Dedifferentiated amniotic fluid mesenchymal stem cell (primary cell): Measurements from ENCODE around the gene FRMPD4.
A peak's percentile ranks its signal among the peaks of the same experiment; 100 is the strongest.
"Not testable (repeated sequence)": the region's sequence is repeated elsewhere in the genome, so short reads cannot be mapped to it uniquely, and the experiment has no call there.

Source experiments
- DNase-seq: peaks from one replicate; pipeline ENCODE4 v3.0.0-alpha.2; 2016; ENCODE audit errors: extremely low spot score

FRMPD4 gene

DNA sequence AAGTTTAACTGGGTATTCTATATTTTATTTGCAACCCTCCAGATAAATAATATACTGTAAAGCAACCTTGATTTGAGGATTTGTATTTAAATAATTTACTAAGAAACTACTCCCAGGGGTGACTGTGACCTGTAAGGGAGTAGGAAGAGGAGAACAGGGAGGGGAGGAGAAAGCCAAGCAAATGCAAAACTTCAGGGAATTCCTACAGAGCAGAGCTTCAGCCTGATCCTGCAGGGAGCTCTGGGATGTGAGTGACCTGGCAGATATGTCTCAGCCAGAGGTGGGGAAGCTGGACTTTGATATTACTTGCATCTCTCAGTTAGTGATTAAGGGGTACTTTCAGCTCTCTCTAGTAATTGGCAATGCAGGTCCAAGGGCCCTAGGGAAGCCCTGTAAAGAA, 302.0 kb downstream of the FRMPD4 start:
- no peak for DNase-seq

GRCh38 chrX:12441381-12442128, 303.3 kb downstream of the FRMPD4 start:
- DNase-seq, result peak; percentile 87

DNA sequence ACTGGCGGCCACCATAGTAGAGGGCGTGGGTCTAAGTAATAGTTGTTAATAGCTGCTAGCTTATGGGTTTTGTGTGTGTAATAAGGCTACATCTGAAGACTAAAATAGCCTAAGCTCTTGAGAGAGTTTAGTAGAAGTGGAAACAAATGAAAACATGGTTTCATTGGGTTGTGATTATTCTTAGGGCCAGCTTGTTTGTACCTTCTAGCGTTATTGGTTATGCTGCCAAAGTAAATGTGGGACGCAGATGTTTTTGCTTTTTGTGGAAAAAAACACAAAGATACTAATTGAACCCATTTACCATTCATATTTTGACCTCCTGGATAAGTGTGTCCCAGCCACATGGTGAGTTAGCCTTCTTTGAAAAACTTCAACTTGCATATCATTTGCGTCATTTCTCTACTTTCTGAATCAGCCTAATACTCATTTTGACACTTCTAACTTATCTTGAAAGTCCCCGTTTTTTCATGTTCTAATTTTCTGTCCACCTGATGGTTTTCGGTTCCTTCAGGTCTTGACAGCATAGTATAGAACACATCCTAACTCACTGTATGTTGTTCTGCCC, 305.3 kb downstream of the FRMPD4 start:
- no peak for DNase-seq

- no peak for DNase-seq
These were observed 308.2 kb downstream of the FRMPD4 start for GRCh38 chrX:12446342-12447075.

DNA sequence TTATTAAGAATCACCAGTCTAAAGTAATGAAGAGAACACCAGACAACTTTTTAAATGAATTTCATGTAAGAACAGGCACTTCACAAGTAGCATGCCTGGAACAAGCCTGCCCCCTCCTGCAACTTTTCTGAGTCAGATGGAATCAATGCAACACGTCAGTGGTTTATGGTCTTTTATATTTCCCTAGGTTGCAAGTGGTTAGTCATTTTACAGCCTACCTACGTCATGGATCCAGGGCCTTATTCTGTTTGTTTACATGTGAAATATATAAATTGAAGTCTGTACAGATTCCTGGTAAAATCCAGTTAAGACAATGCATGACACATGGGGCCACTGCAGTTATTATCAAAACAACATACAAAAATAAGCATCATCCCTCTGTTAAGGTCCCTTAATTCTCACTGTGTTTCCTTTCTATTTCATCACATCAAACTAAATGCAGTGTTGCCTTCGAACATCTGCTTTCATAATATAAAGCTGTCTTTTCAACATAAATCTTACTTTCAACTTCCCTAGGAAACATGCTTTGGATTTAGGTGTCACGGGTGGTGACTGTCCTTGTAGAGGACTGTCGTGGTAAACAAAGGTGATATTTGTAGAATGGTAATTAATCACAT, 309.3 kb downstream of the FRMPD4 start:
- DNase-seq, result peak; percentile 75

DNA sequence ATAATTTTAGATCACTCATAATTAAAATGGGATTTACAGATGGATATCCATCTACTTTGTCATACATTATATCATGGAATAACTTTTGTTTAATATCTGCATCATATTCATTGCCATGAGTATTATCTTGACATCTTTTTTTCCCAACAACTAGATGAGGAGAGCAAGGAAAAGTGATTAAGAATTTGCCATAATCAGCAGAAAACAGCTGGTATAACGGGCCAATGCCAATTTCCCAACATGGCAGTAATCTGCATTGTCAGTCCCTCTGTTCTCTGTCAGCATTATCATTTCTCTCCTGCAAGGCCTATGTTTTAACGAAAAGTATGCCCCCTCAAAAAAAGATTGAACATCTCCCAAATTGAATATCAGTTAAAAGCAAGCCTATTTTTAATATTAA, 314.0 kb downstream of the FRMPD4 start:
- no peak for DNase-seq

GRCh38 chrX:12460929-12461328, 322.7 kb downstream of the FRMPD4 start:
- DNase-seq, result no peak

GRCh38 chrX:12463052-12463451, 324.8 kb downstream of the FRMPD4 start:
- DNase-seq, result no peak

GRCh38 chrX:12463873-12464272, 325.6 kb downstream of the FRMPD4 start:
- DNase-seq, result no peak

GRCh38 chrX:12467321-12467720, 329.0 kb downstream of the FRMPD4 start:
- DNase-seq, result no peak

DNA sequence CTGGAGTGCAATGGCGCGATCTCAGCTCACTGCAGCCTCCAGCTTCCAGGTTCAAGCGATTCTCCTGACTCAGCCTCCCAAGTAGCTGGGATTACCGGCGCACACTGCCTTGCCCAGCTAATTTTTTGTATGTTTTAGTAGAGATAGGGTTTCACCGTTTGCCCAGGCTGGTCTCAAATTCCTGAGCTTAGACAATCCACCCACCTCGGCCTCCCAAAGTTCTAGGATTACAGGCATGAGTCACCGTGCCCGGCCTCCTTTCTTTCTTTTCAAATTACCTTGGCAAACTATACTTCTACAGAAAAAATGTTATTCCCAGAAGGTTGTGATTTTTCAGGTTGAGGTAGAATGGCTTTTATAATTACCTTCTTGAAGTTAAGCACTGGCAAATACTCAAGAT, 331.0 kb downstream of the FRMPD4 start:
- no peak for DNase-seq

DNA sequence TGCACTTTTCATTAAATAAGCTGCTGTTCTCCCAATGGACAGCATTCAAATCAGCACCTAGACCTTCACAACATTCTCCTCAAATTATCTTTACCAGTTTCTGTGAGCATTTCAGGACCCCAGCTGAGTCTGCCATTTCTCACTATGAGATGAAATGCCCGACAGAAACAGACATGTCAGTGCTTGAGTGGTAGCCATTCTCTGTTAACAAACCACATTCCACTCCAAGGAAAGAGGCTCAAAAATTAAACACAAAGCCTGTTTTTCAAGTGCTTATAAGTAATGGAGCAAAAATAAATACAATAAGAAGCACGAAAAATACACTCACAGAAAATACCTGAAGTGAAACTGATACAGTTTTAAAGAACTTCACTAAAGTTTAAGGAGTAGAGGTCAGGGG, 332.8 kb downstream of the FRMPD4 start:
- no peak for DNase-seq

DNA sequence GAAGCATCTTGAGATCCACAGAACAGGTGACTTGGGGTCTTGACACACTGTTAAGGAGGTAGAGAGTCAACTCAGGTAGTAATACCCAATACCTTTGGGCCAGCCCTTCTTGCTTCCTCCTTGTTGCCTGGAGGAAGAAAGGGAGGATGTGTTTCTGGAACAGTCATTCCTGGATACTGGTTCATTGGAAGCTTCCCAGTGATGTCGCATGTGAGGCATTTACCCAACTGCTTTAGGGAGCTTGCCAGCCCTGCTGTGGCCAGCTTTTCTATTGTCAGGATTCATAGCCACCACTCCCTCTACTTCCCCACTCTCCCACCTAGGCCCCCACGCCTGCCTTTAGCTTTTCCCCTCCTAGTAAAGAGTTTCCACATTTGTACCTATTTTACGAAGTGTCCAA, 342.7 kb downstream of the FRMPD4 start:
- no peak for DNase-seq

- DNase-seq, result no peak
These were observed 349.9 kb downstream of the FRMPD4 start for GRCh38 chrX:12488220-12488619.

GRCh38 chrX:12488771-12489170, 350.5 kb downstream of the FRMPD4 start:
- DNase-seq, result no peak

- no peak for DNase-seq
These were observed 351.1 kb downstream of the FRMPD4 start for GRCh38 chrX:12489341-12489740.

- DNase-seq, result no peak
These were observed 356.3 kb downstream of the FRMPD4 start for GRCh38 chrX:12494400-12495138.

- no peak for DNase-seq
These were observed 358.1 kb downstream of the FRMPD4 start for GRCh38 chrX:12496343-12496742.

GRCh38 chrX:12497832-12498591, 359.7 kb downstream of the FRMPD4 start:
- DNase-seq, result no peak

GRCh38 chrX:12505127-12505526, 366.9 kb downstream of the FRMPD4 start:
- no peak for DNase-seq

DNA sequence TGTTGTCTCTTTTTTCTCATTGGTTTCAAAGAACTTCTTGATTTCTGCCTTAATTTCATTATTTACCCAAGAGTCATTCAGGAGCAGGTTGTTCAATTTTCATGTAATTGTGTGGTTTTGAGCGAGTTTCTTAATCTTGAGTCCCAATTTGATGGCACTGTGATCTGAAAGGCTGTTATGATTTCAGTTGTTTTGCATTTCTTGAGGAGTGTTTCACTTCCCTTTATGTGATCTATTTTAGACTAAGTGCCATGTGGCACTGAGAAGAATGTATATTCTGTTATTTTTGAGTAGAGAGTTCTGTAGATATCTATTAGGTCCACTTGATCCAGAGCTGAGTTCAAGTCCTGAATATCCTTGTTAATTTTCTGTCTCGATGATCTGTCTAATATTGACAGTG, 377.1 kb downstream of the FRMPD4 start:
- DNase-seq, result not testable (repeated sequence)
